DMS 273 treated with DMSO at 0.1 percent for 48 hours (cell line): ENCODE data around the gene DISP2.

Experiments
- DNase-seq: peaks from one replicate; lab custom pipeline; 2025; lab: John Stamatoyannopoulos, UW

Gene DISP2, protein sequence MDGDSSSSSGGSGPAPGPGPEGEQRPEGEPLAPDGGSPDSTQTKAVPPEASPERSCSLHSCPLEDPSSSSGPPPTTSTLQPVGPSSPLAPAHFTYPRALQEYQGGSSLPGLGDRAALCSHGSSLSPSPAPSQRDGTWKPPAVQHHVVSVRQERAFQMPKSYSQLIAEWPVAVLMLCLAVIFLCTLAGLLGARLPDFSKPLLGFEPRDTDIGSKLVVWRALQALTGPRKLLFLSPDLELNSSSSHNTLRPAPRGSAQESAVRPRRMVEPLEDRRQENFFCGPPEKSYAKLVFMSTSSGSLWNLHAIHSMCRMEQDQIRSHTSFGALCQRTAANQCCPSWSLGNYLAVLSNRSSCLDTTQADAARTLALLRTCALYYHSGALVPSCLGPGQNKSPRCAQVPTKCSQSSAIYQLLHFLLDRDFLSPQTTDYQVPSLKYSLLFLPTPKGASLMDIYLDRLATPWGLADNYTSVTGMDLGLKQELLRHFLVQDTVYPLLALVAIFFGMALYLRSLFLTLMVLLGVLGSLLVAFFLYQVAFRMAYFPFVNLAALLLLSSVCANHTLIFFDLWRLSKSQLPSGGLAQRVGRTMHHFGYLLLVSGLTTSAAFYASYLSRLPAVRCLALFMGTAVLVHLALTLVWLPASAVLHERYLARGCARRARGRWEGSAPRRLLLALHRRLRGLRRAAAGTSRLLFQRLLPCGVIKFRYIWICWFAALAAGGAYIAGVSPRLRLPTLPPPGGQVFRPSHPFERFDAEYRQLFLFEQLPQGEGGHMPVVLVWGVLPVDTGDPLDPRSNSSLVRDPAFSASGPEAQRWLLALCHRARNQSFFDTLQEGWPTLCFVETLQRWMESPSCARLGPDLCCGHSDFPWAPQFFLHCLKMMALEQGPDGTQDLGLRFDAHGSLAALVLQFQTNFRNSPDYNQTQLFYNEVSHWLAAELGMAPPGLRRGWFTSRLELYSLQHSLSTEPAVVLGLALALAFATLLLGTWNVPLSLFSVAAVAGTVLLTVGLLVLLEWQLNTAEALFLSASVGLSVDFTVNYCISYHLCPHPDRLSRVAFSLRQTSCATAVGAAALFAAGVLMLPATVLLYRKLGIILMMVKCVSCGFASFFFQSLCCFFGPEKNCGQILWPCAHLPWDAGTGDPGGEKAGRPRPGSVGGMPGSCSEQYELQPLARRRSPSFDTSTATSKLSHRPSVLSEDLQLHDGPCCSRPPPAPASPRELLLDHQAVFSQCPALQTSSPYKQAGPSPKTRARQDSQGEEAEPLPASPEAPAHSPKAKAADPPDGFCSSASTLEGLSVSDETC (N-terminal part only)

DNA sequence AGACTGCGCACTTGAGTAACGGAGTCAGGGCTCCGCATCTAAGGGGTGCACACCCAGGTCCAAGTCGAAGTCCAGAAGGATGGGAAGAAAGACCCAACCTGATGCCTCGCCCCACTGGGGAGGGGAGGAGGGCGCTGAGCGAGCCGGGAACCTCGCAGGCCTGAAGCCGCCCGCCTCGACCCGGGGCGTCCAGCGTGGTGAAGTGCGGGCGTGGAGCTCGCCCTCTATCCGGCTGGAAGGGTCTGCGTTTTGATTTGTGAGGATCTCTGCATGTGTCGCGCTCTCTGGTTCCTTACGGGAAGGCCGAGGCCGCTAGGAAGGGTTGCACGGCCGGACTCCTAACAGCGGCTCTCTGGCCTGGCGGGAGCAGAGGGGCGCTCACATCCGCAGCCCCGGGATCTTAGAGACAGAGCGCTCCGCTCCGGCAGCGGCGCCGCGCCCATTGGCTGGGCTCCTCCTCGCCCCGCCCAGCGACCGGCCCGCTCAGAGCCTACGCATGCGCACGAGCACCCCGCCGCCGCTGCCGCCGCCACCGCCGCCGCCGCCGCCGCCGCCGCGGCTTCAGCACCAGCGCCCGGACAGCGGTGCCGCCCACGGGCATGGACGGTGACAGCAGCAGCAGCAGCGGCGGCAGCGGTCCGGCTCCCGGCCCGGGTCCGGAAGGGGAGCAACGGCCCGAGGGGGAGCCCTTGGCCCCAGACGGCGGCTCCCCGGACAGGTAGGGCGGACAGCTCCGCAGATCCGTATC is at the start of gene DISP2:
TSS of gene DISP2 (plus strand) at position 497 of the 748 bp plus-strand sequence. CDS start at position 600, 103 bp downstream.
- DNase-seq = peak; percentile 37

DNA sequence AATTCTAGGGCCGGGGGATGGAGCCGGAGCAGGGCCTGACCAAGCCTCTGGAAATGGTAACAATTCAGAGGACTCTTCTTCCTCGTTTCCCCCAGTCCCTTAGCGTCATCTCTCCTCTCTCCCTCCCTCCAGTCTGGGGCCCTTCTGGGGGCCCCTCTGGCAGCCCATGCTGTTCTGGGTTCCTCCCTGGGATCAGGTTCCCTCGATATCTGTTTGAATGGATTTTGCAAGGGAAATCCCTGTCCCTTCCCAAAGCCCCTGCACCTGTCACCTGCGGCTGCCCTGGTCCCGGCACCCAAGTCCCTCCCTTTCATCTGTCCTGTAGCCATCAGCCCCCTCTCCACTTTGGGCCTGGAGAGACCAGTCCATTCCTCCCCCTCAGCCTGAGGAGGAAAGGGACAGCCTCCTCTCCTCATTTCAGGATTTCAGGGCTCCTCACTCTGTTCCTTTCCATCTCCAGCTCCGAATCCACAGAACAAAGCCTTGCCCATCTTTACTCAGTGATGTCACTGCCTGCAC is 48.6 kb upstream of the DISP2 start:
- DNase-seq = no peak

DNA sequence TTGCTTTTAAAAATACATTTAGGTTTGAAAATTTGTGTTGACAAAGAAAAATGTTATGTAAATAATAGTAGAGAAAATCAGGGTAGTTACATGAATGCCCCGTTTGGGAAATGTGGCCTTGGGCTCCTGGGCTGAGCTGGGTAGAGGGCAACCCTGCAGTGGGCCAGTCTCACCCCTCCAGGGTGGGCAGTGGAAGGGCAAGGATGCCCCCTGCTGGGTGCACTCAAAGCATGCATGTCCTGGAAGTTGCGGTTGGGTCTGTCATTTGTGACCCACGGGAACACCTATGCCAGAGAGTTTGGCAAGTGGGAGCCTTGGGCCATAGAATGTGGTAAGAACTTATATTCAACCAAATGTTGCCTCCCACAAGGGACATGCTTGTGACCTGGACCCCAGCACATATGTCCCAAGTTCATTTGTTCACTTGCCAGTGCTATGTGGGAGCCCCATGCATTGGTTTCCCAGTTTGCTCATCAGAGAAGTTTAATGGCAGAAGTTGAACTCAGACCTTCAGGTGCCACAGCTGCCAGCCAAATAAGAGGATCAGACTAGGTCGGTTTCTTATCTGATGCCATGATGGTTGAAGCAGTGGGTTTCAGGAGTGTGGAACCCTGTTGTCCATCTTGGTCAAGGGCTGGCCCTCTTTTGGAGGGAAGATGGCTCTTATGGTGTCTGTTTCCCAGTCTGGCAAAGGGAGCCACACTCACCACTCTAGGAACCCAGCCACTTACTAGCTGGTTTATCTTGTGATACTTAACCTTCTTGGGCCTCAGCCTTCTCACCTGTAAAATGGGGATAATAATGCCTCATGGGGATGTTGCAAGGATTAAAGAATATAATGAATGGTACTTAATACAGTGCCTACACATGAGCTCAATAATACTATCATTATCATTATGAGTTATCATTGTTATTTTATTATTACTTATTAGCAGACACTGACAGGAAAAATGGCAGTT is 47.7 kb upstream of the DISP2 start:
- DNase-seq = no peak

DNA sequence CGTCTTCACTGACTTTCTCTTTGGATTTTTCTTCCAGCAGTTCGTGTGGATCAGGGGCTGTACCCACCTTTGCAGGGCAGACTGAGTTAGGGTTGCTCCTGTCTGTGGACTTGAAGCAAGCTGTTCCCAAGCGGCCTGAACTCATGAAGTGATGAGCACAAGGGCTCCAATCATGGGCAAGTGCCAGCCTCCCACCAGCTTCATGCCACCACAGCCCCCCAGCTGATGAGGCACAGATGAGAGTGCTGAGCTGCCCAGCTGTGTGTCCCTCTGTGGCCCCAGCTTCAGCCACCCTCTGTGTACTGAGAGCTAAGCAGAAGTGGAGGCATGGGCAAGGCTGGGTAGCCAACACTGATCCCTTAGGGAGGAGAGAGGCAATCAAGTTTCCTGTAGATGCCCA is 47.0 kb upstream of the DISP2 start:
- no peak for DNase-seq

DNA sequence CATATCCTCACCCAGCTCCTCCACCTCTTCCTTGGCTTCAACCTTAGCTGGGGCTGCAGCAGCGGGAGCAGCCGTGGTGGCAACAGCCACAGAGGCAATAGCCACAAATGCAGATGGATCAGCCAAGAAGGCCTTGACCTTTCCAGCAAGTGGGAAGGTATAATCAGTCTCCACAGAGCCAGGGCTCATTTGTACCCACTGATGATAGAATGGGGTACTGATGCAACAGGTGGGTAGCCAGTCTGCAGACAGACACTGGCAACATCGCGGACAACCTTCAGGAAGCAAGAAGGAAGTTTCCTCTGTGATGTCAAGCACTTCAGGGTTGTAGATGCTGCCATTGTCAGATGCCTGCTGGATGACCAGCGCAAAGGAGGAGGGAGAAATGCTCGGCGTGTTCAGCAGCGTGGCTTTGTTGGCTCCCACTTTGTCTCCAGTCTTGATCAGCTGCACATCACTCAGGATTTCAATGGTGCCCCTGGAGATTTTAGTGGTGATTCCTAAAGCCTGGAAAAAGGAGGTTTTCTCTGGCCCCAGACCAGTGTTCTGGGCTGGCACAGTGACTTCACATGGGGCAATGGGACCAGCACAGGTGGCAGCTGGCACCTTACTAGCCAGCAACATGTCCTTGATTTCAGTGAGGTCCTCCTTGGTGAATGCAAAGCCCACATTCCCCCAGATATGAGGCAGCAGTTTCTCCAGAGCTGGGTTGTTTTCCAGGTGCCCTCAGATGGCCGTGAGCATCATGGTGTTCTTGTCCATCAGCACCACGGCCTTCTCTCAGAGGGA is 45.5 kb upstream of the DISP2 start:
- DNase-seq = no peak

DNA sequence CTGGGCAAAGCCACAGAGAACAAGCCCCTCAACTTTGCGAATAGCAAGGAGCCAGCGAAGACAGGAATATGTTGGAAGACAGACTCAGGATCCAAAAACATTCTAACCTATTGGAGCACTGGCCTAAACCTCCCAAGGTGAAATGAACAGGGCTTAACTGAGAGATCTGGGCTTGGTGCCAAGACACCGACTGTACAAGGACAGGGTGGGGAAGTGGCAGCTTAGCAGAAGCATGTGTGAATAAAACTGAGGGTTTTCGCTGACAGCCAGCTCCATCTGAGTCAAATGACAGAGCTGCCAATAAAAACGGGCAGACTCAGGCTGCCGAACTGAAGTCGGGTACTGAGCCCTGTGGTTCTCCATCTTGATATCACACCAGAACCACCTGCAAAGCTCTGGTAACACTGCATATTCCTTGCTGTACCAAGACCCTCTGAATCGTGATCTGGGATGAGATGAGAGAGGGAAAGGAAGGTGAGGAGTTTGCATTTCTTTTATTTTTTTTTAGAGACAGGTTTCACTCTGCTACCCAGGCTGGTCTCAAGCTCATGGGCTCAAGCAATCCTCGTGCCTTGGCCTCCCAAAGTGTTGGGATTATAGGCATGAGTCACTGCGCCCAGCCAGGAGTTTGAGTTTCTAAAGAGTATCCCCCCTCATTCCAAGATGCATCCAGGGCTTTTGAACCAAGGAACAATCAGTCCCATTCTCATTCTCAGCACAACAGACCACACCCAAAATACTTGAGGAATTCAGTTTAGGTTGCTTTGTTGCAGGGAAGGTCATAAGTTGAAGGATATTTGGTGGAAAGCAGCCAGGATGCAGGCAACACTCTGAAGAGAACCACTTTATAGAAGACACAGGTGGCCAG is 44.3 kb upstream of the DISP2 start:
- DNase-seq = no peak

DNA sequence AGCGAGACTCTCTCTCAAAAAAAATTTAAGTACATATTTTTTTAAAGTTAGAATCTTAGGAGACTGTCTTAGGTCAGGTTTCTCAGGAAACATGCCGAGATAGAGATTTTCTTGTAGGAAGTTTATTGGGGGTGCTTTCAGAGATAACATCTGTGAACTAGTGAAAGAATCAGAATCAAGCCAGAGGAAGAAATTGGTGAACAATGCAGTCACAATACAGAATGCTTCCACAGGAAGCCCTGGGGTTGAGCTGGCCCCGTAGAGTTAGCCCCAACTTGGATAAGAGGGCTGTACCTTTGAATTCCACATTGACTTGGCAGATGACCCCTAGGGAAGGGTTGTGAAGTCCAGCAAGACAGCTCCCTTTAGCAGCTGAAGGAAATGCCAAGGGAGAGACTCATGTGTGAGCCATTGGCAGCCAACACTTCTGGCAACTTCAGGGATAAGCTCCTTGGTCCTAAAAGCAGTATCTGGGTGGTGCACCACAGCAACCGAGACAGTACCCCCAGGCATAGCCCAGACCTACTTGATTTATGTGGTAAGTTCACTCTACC is 43.2 kb upstream of the DISP2 start:
- no peak for DNase-seq

DNA sequence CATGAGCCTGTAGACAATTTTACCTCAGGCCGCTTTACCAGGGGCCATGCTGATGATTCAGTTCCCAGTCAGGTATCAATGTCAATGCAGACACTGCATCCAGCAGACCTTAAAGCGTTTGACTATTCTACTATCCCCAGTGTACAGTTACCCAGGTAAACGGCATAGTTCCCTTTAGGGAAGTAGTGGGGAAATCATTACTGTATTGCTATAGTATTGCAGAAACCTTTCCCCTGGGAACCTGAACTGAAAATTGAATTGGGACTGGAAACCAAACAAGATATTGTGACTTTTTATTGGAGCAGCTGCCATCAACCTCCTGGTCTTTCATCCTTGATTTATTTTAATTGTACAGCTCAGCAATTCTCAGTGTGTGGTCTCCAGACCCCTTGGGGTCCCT is 41.1 kb upstream of the DISP2 start:
- DNase-seq = no peak

DNA sequence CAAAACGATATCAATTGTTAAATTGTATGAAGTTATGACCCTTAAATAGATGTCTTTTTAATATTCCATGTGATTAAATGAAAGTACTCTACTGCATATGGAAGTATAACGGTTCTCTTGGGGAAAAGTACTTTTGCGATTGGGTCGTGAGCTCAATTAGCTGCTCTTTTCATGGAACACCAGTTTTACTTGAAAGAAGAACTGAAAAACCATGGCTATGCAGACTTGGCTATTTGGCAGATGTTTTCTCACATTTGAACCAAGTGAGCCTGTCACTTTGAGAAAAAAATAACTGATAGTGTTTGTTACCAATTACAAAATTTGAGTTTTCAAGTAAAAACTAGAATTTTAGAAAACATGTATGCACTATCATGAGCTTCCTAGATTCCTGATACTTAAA is 40.4 kb upstream of the DISP2 start:
- no peak for DNase-seq

DNA sequence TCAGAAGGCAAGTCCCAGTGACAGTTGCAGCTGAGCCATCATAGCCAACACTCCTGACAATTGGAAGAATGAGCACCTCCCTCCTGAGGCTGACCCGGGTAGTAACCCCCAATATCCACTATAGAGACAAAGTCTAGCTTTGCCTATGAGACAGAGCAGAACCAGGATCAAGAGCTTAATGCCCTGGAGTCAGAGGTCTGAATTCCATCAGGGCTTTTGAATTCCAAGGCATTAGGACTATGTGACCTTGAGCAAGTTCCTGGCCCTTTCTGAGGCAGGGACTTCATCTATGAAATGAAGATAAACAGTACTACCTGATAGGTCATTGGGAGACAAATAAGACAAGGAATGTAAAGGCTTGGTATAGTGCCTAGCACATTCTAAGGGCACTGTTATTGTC is 37.6 kb upstream of the DISP2 start:
- no peak for DNase-seq

DNA sequence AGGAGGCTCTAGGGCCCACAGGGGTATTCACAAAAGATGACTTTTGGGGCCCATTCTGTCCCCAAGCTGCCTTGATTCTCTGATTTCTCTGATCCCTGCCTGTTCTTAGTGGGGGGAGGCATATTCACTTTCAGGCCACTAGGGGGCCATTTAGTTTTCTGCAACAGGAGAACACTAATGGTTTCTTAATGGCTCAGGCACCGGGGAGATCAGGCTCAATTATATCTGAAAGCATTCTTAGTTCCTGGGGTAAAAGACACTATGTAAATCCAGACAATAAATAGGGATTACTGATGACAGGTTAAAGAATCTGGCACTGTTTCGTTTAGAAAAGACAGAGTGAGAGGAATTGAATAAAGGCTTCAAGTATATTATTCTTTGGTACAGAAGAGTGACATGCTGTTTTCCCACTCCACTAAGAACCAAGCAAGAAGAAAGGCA is 37.1 kb upstream of the DISP2 start:
- DNase-seq = peak; percentile 26

DNA sequence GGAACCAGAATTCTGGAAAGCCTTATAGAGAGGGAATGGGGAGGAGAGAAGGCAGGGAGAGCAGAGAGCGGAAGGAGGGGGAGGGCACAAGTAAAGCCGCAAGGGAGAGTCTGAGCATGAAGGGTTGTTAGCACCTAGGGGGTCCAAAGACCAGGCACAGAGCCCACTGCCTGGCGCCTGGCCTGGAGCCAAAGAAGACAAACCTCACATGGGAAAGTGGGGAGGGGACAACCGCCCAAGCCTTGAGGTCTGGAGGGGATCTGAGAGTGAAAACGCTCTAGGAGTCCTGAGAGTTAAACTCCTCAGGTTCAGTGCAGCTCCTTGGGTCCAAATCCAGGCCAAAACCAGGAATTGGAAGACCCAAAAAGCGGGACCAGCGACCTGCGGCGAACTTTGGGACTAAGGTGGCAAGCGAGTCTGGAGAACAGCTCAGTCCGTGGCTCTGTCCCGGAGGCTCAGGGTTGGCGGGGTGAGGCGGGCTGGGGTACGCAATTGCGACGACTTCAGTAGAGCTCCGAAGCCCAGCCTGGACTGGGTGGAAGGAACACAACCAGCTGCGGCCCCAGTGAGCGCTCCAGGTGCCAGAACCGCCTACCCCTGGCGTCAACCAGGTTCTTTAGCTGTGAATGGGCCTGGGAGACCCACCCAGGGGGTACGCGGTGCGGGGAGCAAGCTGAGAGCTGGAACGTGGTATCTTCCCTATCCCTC is 35.3 kb upstream of the DISP2 start:
- no peak for DNase-seq

DNA sequence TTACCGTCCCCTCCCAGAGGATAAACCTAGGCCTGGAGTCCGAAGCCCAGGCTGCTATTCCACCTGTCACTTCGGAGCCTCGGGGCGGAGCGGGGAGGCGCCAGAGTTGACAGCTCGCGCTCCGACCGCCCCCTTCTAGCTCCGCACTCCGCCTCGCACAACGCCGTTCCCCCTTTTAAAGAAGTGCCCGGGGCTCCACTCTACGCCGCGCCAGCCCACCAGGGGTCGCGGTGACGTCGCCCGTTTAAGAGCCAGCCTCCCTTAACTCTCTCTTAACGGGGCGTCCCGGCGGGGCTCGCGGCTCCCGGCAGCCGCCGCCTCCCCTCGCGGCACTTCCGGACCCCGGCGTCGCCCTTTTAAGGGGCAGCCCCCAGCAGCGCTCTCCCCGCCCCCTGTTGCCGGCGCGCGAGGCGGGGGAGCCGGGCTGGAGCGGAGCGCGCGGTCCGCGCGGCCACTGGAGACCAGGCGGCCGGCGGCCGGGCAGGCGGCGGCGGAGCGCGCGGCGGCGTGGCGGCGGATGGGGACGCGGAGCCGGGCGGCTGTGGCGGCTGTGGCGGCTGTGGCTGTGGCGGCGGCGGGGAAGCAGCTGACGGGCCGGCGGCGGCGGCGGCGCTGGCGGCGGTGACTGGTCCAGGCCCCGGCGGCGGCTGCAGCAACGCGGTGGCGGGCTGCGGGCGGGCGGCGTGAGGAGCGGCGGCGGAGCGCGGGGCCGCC is 34.6 kb upstream of the DISP2 start, which contains the start of gene INAFM2:
TSS of gene INAFM2 (plus strand) at position 454 of the 714 bp plus-strand sequence. CDS start 364 bp downstream, outside the sequence.
- DNase-seq = peak; percentile 85

DNA sequence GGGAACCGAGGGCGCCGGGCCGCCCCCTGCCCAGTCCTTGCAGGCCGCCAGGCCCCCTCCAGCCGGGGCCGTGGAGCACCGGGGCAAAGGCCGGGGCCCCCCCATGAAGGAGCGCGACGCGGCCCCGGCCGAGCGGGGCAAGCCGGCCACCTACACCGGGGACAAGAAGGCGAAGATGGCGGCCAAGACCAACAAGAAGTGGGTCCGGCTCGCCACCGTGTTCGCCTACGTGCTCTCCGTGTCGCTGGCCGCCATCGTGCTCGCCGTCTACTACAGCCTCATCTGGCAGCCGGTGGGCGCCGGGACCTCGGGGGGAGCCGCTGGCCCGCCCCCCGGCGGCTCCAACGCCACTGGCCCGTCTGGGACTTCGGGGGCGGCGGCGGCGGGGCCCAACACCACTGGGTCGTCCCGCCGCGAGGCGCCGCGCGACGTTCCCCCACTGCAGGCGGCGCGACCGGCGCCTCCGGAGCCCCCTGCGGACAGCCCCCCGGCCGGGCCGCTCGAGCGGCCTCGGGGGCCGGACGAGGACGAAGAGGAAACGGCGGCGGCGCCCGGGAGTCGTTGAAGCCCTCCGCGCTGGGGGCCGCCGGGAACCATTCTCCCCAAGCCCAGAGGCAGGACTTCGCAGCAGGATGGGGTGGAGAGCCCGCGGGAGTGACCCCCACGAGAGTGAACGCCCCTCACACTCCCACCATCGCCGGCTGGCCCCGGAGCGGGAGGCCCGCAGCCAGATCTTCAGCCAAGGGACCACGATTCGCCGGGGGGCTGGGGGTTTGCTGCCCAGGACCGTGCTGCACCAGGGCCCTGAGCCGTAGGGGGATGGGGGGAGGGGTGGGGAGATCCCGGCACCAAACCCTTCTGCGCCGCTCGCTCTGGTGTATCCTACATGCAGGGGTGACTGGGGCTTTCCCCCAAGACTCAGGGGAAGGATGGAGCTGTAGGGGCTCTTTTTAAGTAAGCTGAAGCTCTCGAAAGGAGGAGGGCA is 33.8 kb upstream of the DISP2 start:
- no peak for DNase-seq

DNA sequence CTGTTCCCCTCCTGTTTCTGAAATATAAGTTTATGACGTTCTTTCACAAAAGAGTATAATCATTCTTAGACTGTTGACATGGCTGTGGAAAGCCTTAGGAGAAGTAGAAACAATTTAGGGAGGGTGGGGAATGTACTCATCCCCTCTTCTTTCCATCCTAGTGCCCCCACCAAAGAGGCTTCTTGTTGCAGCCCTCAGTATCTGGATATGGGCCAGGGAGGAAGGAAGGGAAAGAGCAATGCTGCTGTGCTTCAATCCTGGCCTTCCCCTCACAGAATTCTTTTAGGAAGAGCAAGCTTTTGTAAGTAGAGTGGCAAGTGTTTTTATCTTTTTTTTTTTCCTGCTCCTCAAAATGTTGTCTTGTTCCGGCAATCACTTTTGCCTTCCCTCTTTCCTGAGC is 32.8 kb upstream of the DISP2 start:
- no peak for DNase-seq
